K562 (cell line): Measurements from ENCODE around the gene OR2V2.
"Not testable (repeated sequence)": the region's sequence is repeated elsewhere in the genome, so short reads cannot be mapped to it uniquely, and the experiment has no call there.

ENCODE experiments used
- MAFK ChIP-seq: IDR thresholded peaks from 2 replicates; pipeline ENCODE4 v1.6.1; 2011; ENCODE audit warnings: low read length, improper control_type of control experiment
- ZNF766 ChIP-seq: fragments of 200-800 bp; sonication (Bioruptor generic); conservative IDR thresholded peaks from 2 replicates; pipeline ENCODE4 v1.6.1; 2016; ENCODE audit warnings: missing genetic modification characterization, missing compliant biosample characterization
- TF ChIP-seq, protein P1 (sequence below): sonication (generic); formaldehyde crosslinking; IDR thresholded peaks from 2 replicates; pipeline ENCODE4 v1.5.0; 2020; ENCODE audit warnings: missing genetic modification reagents
- TF ChIP-seq, protein P2 (sequence below): sonication (generic); formaldehyde crosslinking; IDR thresholded peaks from 2 replicates; pipeline ENCODE4 v1.8.0; 2022; ENCODE audit warnings: missing genetic modification reagents, mild to moderate bottlenecking, borderline replicate concordance

DNA sequence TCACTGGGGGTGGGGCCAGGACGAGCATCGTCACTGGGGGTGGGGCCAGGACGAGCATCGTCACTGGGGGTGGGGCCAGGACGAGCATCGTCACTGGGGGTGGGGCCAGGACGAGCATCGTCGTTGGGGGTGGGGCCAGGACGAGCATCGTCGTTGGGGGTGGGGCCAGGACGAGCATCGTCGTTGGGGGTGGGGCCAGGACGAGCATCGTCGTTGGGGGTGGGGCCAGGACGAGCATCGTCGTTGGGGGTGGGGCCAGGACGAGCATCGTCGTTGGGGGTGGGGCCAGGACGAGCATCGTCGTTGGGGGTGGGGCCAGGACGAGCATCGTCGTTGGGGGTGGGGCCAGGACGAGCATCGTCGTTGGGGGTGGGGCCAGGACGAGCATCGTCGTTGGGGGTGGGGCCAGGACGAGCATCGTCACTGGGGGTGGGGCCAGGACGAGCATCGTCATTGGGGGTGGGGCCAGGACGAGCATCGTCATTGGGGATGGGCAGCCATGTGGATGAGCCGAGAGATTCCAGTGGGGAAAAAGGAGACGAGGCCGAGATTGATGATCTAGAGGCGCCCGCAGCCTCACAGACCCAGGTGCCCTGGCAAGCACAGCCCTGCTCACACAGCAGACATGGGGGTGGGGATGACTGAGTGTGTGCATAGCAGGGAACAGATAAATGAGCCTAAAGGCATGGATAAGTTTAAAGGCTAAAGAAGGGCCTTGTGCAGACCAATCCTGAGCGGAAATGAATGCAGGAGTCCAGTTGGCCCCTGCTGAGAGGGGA, 13.6 kb downstream of the OR2V2 start:
- TF ChIP-seq MAFK; ZNF766 (CRISPR knock-in tag): not testable (repeated sequence)
- TF ChIP-seq, protein P1, sequence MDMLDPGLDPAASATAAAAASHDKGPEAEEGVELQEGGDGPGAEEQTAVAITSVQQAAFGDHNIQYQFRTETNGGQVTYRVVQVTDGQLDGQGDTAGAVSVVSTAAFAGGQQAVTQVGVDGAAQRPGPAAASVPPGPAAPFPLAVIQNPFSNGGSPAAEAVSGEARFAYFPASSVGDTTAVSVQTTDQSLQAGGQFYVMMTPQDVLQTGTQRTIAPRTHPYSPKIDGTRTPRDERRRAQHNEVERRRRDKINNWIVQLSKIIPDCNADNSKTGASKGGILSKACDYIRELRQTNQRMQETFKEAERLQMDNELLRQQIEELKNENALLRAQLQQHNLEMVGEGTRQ (CRISPR knock-in tag): not testable (repeated sequence)
- TF ChIP-seq, protein P2, sequence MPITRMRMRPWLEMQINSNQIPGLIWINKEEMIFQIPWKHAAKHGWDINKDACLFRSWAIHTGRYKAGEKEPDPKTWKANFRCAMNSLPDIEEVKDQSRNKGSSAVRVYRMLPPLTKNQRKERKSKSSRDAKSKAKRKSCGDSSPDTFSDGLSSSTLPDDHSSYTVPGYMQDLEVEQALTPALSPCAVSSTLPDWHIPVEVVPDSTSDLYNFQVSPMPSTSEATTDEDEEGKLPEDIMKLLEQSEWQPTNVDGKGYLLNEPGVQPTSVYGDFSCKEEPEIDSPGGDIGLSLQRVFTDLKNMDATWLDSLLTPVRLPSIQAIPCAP: not testable (repeated sequence)
